ENCODE measurements around the gene IFNL2.

Gene IFNL2

GRCh38 chr19:39318690-39319089 is 50.5 kb downstream of the IFNL2 start:
- no peak for DNase-seq

- no peak for DNase-seq
Observed at GRCh38 chr19:39319098-39319891, 51.1 kb downstream of the IFNL2 start.
